Measurements from ENCODE around the gene NLRC5.
"Not testable (repeated sequence)": the region's sequence is repeated elsewhere in the genome, so short reads cannot be mapped to it uniquely, and the experiment has no call there.

Gene NLRC5

GRCh38 chr16:56961386-56961785 is 28.0 kb upstream of the NLRC5 start:
- no peak for DNase-seq (ENCODE audit: low read depth)

GRCh38 chr16:56961851-56962281 is 27.5 kb upstream of the NLRC5 start, which contains the start of gene CETP:
CETP (plus strand) TSS chr16:56961950; CDS start chr16:56961980, 30 bp downstream.
- DNase-seq (ENCODE audit: low read depth), result no peak

- no peak for DNase-seq (ENCODE audit: low read depth)
Observed at GRCh38 chr16:56964243-56965148, 24.9 kb upstream of the NLRC5 start.

GRCh38 chr16:56965149-56966092 is 23.9 kb upstream of the NLRC5 start:
- no peak for DNase-seq (ENCODE audit: low read depth)

GRCh38 chr16:56966093-56966475 is 23.3 kb upstream of the NLRC5 start:
- DNase-seq (ENCODE audit: low read depth), result no peak

GRCh38 chr16:56967733-56968132 is 21.6 kb upstream of the NLRC5 start:
- DNase-seq (ENCODE audit: low read depth), result no peak

GRCh38 chr16:56969769-56970168 is 19.6 kb upstream of the NLRC5 start:
- DNase-seq (ENCODE audit: low read depth), result no peak

- no peak for DNase-seq (ENCODE audit: low read depth)
Observed at GRCh38 chr16:56970934-56971767, 18.2 kb upstream of the NLRC5 start.

- DNase-seq (ENCODE audit: low read depth), result no peak
Observed at GRCh38 chr16:56971768-56972043, 17.7 kb upstream of the NLRC5 start.

GRCh38 chr16:56972403-56973293 is 16.7 kb upstream of the NLRC5 start:
- no peak for DNase-seq (ENCODE audit: low read depth)

GRCh38 chr16:56973294-56973689 is 16.1 kb upstream of the NLRC5 start:
- no peak for DNase-seq (ENCODE audit: low read depth)

- not testable (repeated sequence) for DNase-seq (ENCODE audit: low read depth)
Observed at GRCh38 chr16:56973899-56974298, 15.5 kb upstream of the NLRC5 start.

GRCh38 chr16:56974549-56975300 is 14.6 kb upstream of the NLRC5 start:
- DNase-seq (ENCODE audit: low read depth), result no peak

- no peak for DNase-seq (ENCODE audit: low read depth)
Observed at GRCh38 chr16:56975714-56976113, 13.6 kb upstream of the NLRC5 start.

GRCh38 chr16:56977216-56977615 is 12.1 kb upstream of the NLRC5 start:
- DNase-seq (ENCODE audit: low read depth), result no peak

- no peak for DNase-seq (ENCODE audit: low read depth)
Observed at GRCh38 chr16:56977823-56978430, 11.4 kb upstream of the NLRC5 start.

- DNase-seq (ENCODE audit: low read depth), result no peak
Observed at GRCh38 chr16:56980201-56980535, 9.2 kb upstream of the NLRC5 start.

GRCh38 chr16:56980792-56981724 is 8.3 kb upstream of the NLRC5 start:
- DNase-seq (ENCODE audit: low read depth), result no peak

Measured in HS-27A (cell line).